Progenitor cell of endocrine pancreas (in vitro differentiated cells): ENCODE data around the gene DENND10. TPM values are rescaled to one million over a fixed set of nuclear protein-coding genes. Genes with fewer than 3 reads are reported as not detected.
"Not testable (repeated sequence)": the region's sequence is repeated elsewhere in the genome, so short reads cannot be mapped to it uniquely, and the experiment has no call there.

ENCODE experiments used
- DNase-seq: peaks from one replicate; pipeline ENCODE4 v3.0.0; 2021; ENCODE audit warnings: low spot score; ENCODE audit not compliant: unreplicated experiment
- H3K27ac Mint-ChIP-seq: 2 replicates; pipeline ENCODE4 v1.8.0; 2021; ENCODE audit warnings: mild to moderate bottlenecking, moderate library complexity, mixed read lengths
- H3K27me3 Mint-ChIP-seq: 2 replicates; pipeline ENCODE4 v1.8.0; 2021; ENCODE audit warnings: mixed read lengths
- H3K36me3 Mint-ChIP-seq: 2 replicates; pipeline ENCODE4 v1.8.0; 2022; ENCODE audit warnings: mixed read lengths; ENCODE audit not compliant: insufficient read depth
- H3K4me1 Mint-ChIP-seq: 2 replicates; pipeline ENCODE4 v1.8.0; 2021; ENCODE audit warnings: low read depth, mixed read lengths
- H3K4me3 Mint-ChIP-seq: 2 replicates; pipeline ENCODE4 v1.8.0; 2021; ENCODE audit warnings: low read depth, mild to moderate bottlenecking, moderate library complexity, mixed read lengths
- H3K9me3 Mint-ChIP-seq: 2 replicates; pipeline ENCODE4 v1.8.0; 2021; ENCODE audit warnings: low read depth, mixed read lengths
- total RNA-seq: library from RNA; stranded (reverse); gene quantifications from 2 replicates; pipeline ENCODE4 v1.2.1, GENCODE V29; 2021
- TF ChIP-seq, protein P1 (sequence below): fragments of 200-600 bp; sonication (generic); IDR thresholded peaks from one replicate; pipeline ENCODE4 v1.5.0; 2021; ENCODE audit warnings: antibody characterized with exemption, mild to moderate bottlenecking; ENCODE audit not compliant: unreplicated experiment

Gene DENND10
- total RNA-seq, 1 donor from 2014 or later = 48.5 TPM

DNA sequence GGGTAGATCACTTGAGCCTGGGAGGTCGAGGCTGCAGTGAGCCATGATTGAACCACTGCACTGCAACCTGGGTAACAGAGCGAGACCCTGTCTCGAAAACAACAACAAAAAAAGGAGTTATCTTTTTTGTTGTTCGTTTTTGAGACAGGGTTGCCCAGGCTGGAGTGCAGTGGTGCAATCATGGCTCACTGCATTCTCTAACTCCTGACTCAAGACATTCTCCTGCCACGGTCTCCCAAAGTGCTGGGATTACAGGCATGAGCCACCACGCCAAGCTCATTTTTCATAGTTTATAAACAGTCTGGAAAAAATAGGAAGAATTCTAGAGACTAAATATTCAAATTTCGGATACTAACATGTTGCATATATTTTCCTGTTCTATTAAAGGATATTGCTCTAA is 32.2 kb downstream of the DENND10 start:
- TF ChIP-seq, protein P1, sequence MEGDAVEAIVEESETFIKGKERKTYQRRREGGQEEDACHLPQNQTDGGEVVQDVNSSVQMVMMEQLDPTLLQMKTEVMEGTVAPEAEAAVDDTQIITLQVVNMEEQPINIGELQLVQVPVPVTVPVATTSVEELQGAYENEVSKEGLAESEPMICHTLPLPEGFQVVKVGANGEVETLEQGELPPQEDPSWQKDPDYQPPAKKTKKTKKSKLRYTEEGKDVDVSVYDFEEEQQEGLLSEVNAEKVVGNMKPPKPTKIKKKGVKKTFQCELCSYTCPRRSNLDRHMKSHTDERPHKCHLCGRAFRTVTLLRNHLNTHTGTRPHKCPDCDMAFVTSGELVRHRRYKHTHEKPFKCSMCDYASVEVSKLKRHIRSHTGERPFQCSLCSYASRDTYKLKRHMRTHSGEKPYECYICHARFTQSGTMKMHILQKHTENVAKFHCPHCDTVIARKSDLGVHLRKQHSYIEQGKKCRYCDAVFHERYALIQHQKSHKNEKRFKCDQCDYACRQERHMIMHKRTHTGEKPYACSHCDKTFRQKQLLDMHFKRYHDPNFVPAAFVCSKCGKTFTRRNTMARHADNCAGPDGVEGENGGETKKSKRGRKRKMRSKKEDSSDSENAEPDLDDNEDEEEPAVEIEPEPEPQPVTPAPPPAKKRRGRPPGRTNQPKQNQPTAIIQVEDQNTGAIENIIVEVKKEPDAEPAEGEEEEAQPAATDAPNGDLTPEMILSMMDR = no peak
- no peaks in the 10 kb centered on the region for H3K9me3 Mint-ChIP-seq
- H3K4me3 Mint-ChIP-seq = no peak overlapping the region
- no peak for DNase-seq
- no peaks in the 10 kb centered on the region for H3K27me3 Mint-ChIP-seq
- no peak overlapping the region for H3K27ac Mint-ChIP-seq
- H3K4me1 Mint-ChIP-seq = no peaks in the 10 kb centered on the region
- H3K36me3 Mint-ChIP-seq = peaks cover 17% of the 10 kb centered on the region

DNA sequence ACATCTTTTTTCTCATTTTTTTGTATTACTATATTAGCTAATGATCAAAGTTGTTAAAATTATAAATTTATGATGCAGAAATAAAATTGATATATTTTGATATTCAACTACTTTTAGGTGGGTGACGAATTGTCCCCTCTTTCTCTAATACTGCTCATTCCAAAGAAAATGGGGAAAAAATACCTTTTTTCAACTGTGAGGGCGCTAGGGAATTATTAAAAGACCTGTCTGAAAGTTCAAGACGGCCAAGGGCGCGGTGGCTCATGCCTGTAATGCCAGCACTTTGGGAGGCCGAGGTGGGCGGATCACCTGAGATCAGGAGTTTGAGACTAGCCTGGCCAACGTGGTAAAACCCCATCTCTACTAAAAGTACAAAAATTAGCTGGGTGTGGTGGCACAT is 34.0 kb downstream of the DENND10 start:
- not testable (repeated sequence) for H3K36me3 Mint-ChIP-seq, DNase-seq, H3K27ac Mint-ChIP-seq, H3K4me1 Mint-ChIP-seq, H3K4me3 Mint-ChIP-seq, H3K9me3 Mint-ChIP-seq, H3K27me3 Mint-ChIP-seq

DNA sequence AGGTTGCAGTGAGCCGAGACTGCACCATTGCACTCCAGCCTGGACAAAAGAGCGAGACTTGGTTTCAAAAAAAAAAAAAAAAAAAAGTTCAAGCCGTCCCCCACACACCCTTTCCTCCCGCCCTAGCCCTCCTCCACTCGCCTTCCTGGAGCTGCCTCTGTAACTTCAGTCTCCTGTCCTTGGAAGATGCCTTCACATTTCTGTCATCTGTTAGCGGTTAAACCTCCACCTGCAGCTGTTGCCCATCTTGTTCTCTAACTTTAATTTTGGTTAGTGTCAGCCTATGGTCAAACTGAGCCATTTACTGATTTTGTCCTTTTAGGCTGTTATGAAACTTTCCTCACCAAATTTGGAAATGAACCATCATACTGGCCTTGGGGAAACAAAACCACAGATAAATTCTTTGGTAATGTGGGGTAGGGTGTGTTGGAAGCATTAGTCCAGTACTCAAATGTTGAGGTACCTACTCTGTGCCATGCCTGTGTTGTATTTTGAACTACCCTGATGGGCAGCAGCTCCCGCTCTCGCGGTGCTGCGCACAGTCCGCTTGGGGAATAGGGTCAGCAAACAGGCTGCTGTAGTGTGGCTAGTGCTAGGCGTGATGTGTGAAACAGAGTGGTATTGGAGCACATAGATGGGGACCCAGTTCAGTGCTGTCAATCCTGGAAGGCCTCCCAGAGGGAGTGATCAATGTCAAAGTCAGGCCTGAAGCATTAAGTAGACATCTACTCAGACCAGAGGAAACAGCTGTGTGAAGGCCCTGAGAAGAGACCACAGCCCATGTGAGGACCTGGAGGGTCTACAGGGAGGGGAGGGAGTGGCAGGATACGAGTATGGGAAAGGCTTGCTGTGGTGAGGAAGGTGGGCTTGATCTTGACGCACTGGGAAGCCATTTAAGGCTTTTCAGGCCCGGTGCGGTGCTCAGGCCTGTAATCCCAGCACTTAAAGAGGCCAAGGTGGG is 34.7 kb downstream of the DENND10 start:
- Mint-ChIP-seq H3K27ac (no peak overlapping the region), H3K4me1 (no peaks in the 10 kb centered on the region), H3K27me3 (no peaks in the 10 kb centered on the region), H3K36me3 (peaks cover 7% of the 10 kb centered on the region), H3K9me3 (no peaks in the 10 kb centered on the region), H3K4me3 (no peak overlapping the region)
- DNase-seq = no peak
- TF ChIP-seq, protein P1 = no peak

DNA sequence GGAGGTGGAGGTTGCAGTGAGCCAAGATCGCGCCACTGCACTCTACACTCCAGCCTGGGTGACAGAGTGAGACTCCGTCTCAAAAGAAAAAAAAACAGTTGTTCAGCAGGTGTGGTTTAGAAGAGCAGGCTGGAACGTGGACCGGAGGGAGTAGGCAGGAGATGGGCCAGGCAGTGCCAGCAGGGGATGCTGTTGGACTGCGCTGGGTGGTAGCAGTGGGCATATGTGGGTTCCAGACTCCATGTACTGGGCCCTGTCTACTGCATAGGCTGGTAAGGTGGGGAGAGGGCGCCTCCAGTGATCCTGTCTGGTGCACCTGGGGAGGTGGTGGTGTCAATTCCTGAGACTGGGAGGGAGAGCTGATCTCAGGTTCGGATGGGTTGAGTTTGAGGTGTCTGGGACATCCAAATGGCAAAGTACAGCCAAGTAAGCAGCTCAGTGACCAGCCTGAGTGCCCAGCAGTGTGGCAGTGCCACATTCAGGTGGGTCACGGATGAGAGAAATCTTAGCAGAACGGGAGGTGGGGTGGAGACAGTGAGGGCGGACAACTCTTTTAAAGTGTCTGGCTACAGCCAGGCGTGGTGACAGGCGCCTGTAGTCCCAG is 35.7 kb downstream of the DENND10 start:
- peak overlapping the region; percentile 65 for H3K27ac Mint-ChIP-seq
- TF ChIP-seq, protein P1 = peak; percentile 56
- no peak overlapping the region for H3K4me3 Mint-ChIP-seq
- H3K27me3 Mint-ChIP-seq = no peaks in the 10 kb centered on the region
- no peaks in the 10 kb centered on the region for H3K9me3 Mint-ChIP-seq
- H3K4me1 Mint-ChIP-seq = no peaks in the 10 kb centered on the region
- DNase-seq = peak; percentile 17
- peaks cover 5% of the 10 kb centered on the region for H3K36me3 Mint-ChIP-seq

DNA sequence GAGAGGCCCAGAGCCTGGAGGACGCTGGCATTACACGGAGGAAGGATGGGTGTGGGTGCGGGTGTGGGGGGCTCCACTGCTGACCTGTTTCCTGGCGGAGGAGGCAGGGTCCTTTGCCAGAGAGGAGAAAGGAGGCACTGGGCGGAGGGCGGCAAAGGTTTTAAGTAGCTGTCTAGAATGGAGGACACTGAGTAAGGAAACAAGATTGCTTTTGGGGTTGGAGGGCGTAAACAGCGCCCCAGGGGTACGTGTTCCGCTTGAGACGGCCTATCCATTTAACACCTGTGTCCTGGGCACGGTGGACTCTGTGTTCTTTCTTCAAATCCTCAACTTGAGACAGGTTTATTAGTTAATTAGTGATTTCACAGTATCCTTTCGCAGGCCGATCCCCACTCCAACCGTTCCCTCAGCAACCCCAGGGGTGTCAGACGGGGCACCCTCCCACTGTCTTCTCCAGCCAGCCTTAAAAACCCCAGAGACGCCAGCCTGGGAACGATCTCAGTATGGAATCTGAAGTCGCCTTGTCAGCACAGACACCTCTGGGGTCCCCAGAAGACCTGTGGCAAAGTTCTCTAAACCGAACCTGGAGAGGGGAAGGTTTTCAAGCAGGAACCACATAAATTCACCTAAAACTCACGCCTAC is 36.8 kb downstream of the DENND10 start:
- TF ChIP-seq, protein P1 = no peak
- no peak for DNase-seq
- peak overlapping the region; percentile 45 for H3K27ac Mint-ChIP-seq

More for the DNA sequence above, 36.8 kb downstream of the DENND10 start:
- H3K27me3 Mint-ChIP-seq = no peaks in the 10 kb centered on the region
- H3K4me3 Mint-ChIP-seq = no peak overlapping the region
- no peaks in the 10 kb centered on the region for H3K9me3 Mint-ChIP-seq
- no peaks in the 10 kb centered on the region for H3K4me1 Mint-ChIP-seq
- H3K36me3 Mint-ChIP-seq = peaks cover 4% of the 10 kb centered on the region
